GM19324 (cell line): ENCODE data around the gene COLEC12.
"Not testable (repeated sequence)": the region's sequence is repeated elsewhere in the genome, so short reads cannot be mapped to it uniquely, and the experiment has no call there.

Experiments used
- ATAC-seq: cut with Tn5 transposase; IDR thresholded peaks from one replicate; pipeline ENCODE4 v1.9.1; 2021; ENCODE audit warnings: mild to moderate bottlenecking, moderate library complexity; ENCODE audit not compliant: unreplicated experiment, low FRiP score

COLEC12 gene

DNA sequence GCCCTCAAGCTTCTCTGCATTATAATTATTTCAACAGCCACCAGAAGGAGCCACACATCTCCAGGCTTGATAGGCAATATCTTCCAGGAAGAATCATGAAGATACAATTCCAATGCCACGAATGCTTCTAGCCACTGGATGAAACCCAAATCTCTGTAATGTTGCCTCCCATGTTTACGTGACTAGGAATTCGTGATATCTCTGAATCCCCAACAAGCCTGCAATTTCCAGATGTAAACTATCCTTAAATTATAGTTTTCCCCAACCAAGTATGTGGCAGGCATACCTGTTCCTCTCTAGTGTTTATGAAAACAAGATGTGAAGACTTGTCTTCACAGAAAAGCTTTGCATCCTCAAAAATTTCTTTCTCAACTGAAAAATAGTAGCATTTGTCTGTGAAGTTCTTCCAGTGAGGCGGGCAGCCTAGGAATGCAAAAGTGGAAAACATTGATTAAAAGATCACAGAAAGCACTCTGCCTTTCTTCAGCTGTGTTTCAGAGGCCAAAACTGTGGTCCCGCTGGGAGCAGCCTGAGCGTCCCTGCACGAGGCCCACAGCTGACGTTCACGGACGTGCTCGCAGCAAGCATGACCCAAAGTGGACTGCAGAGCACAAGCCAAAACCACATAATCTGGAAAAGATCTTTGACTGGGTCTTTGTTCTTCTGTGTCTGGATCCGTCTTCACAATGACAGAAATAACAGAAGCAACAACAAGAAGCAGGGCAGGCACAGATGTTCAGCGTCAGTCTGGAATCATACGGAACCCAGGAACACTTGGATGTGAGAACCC, 167.6 kb downstream of the COLEC12 start:
- no peak for ATAC-seq

- no peak for ATAC-seq
Observed at GRCh38 chr18:332007-332406, 168.5 kb downstream of the COLEC12 start.

- no peak for ATAC-seq
Observed at GRCh38 chr18:331221-331821, 169.2 kb downstream of the COLEC12 start.

GRCh38 chr18:328928-329327, 171.6 kb downstream of the COLEC12 start:
- no peak for ATAC-seq

DNA sequence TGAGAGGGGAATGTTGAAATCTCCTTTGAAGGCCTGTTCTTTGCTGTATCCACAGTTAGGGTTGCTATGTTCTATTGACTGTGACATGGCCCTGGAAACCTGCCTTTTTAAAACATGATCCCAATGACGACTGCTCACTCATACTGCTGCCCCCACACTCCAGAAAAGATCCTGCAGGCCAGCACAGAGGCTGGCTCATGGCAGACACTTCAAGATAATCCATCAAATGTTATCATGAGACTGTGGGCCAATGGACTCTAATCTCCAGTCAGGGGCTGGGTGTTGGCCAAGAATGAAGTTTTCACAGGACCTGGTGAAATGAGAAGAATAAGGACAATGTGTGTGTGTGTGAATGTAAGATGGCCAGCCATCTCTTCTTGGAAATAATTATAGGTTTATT, 173.7 kb downstream of the COLEC12 start:
- no peak for ATAC-seq

GRCh38 chr18:323253-323622, 177.3 kb downstream of the COLEC12 start:
- no peak for ATAC-seq

GRCh38 chr18:321865-322467, 178.5 kb downstream of the COLEC12 start:
- no peak for ATAC-seq

GRCh38 chr18:320155-320554, 180.3 kb downstream of the COLEC12 start:
- no peak for ATAC-seq

DNA sequence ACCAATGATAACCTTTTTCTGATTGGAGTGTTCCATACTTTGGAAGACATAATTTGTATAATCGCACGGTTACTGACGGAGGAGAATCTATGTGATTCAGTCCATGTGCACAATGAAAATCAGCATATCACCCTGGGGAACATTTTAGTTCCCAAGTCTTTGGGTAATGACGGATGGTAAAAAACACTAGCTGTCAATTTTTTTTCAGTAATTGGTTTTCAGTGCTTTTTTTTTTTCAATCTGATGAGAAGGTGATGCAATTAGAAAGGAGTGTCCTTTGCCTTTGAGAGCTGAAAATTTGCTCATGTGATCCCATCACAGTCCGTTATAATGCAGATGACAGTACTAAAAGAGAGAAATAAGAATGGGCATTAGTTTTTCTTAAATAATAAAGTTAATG, 180.8 kb downstream of the COLEC12 start:
- no peak for ATAC-seq

DNA sequence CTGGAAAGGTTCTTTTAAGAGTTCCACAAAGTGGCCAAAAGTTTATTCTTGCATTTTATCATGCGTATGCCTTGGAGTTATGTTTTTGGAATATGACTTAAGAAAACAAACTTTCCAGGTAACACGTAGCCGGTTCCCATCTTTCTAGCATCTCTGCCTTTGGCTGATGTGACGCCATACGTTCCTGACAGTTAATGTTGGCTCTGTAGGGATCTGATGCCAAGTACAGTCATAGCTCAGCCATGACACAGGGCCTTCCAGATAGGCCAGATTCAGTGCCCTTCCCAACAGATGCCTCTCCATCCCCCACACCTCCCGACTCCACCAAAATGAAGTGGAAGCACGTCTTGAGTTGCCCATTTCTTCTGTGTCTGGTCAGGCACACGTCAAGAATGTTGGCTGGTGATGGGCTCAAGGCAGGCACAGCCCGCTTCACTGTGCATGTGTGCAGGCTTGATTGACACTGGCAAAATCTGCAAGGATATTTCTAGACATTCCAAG, 181.7 kb downstream of the COLEC12 start:
- ATAC-seq = no peak

- ATAC-seq = no peak
Observed at GRCh38 chr18:317618-318017, 182.9 kb downstream of the COLEC12 start.

DNA sequence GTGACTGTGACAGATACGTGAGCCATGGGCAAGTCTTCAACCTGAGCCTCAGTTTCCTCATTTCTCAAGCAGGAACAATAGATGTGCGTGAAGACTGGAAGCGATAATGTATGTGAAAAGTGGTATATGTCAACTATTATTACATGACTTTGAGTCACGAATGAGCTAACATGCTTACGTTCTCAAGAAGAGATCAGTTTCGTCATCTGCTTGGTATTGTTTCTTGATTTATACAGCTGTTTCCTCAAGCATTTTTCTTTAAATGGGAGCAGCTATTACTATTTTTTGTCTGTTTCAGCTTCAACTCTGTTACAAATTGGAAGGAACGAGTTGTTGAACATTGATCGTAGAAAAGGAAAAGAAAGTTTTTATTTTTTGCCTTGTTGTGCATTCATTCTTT, 184.1 kb downstream of the COLEC12 start:
- no peak for ATAC-seq

DNA sequence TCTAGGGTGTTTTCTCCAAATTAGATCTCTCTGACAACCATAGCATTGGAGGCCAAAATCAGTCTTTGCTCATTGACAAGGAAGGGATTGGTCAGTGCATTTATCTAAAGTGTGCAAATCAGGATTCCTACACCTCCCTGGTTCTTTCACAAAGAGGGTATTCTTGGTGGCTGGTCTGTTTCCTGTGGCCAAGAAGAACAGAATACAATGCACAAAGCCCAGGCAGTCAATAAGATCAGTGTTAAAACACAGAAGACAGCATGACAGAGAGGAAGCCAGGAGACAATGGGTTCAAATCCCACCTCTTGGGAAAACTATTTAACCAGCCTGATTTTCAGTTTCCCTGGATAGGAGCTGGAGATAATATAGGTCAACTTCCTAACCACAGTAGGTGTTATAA, 186.6 kb downstream of the COLEC12 start:
- ATAC-seq = no peak

DNA sequence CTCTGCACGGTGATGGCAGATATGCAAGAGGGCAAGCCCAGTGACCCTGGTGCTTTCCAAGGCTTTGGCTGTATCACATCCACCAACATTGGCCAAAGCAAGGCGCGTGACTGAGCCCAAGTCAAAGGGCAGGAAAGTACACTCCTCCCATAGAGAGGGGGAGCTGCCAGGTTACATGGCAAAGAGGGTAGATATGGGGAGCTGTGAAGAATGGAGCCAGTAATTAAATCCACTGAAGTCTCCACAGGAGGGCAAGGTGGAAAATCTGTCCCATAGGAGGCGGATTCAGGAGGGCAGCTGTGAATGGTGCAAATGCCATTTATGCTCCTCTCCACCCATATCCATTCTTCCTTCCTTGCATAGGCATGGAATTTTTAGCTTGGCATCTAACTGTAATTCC, 188.1 kb downstream of the COLEC12 start:
- ATAC-seq = no peak

- no peak for ATAC-seq
Observed at GRCh38 chr18:310042-310441, 190.5 kb downstream of the COLEC12 start.

GRCh38 chr18:308086-308485, 192.4 kb downstream of the COLEC12 start:
- not testable (repeated sequence) for ATAC-seq

GRCh38 chr18:306608-307255, 193.8 kb downstream of the COLEC12 start:
- no peak for ATAC-seq

DNA sequence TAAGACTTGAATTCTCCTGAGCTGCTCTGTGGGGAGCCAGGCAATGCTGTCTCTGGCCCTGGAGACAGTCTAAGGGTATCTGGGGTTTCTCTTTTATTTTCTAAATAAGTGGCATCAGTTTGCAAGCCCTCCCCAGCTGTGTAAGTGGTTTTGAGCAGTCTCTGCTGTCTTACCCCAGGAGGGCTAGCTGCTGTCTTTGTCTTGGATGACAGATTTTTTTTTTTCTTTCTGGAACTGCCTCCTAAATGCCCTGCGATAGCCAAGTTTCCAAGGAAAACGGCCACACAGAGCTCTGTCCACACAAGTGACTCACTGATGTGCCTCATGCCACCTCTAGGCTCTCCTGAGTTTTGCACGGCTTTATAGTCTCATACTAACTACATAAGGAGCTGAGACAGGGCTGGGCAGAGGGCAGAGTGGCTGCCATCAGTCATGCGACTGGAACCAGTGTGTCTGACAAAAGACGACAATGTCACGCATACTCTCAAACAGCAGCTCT, 195.4 kb downstream of the COLEC12 start:
- no peak for ATAC-seq

GRCh38 chr18:303607-304006, 196.9 kb downstream of the COLEC12 start:
- ATAC-seq = no peak

DNA sequence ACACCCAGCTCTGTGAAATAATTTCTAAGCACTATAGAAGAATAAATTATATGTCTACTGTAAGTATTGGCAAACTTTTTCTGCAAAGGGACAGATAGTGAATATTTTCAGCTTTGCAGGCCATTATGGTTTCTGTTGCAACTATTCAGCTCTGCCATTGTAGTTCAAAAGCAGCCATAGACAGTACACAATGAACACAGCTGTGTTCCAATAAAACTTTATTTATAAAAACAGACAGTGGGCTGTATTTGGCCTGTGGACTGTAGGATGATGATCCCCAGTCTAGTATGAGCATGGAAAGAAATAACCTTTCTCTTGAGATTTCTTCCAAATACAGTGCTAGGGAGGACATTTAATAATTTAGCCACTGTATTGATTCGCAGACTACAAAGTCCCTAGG, 197.5 kb downstream of the COLEC12 start:
- ATAC-seq = no peak

DNA sequence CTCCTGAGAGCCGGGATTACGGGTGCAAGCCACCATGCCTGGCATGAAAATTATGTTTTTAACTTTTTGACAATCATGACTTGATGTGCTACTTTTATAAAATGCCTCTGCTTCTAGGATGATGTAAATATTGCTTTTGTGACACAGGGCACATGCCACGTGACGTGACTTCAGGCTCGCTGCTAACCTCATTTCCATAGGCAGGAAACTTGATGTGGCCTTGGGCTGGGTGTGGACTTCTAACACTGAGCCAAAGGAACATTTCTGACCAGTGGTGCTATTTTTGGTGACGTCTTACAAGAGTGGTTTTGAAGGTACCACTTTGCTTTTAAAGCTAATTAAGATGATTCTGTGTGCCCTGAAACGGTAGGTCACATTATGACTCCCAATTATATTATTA, 198.4 kb downstream of the COLEC12 start:
- no peak for ATAC-seq
